Kidney epithelial cell (primary cell): ENCODE results near the gene IMMP2L. TPM values are rescaled to one million over a fixed set of nuclear protein-coding genes. Genes with fewer than 3 reads are reported as not detected.

ENCODE experiments used
- DNase-seq: peaks from one replicate; pipeline ENCODE4 v3.0.0-alpha.2; 2010; ENCODE audit warnings: low read depth
- H3K27me3 ChIP-seq: 2 replicates; pipeline ENCODE4 v1.6.0; 2011; ENCODE audit warnings: low read length; ENCODE audit not compliant: control insufficient read depth, insufficient read depth
- H3K36me3 ChIP-seq: 2 replicates; pipeline ENCODE4 v1.5.1; 2011; ENCODE audit warnings: low read length; ENCODE audit not compliant: control insufficient read depth, insufficient read depth
- H3K4me3 ChIP-seq: 2 replicates; pipeline ENCODE4 v1.5.1; 2011; ENCODE audit warnings: low read depth, mild to moderate bottlenecking, control low read depth, low read length
- CTCF ChIP-seq: IDR thresholded peaks from 2 replicates; pipeline ENCODE4 v1.5.1; 2011; ENCODE audit warnings: mild to moderate bottlenecking, moderate library complexity, low read length, control low read depth, inconsistent platforms; ENCODE audit not compliant: insufficient read depth, poor library complexity, severe bottlenecking
- total RNA-seq: library from RNA; depleted of rRNA; stranded (reverse); fragments of >200 nt; gene quantifications from 2 replicates; pipeline ENCODE4 v1.2.3, GENCODE V29; 2015

The IMMP2L gene
- total RNA-seq, 1 donor from 2014 or later, result 30.8 TPM

- H3K36me3 ChIP-seq, result no peaks in the 10 kb centered on the region
- no peak for DNase-seq
- TF ChIP-seq CTCF, result no peak
- H3K4me3 ChIP-seq, result no peak overlapping the region
- H3K27me3 ChIP-seq, result no peaks in the 10 kb centered on the region
Measured at GRCh38 chr7:110633313-110633712, 929.0 kb downstream of the IMMP2L start.

GRCh38 chr7:110626414-110626813, 935.9 kb downstream of the IMMP2L start:
- no peak for DNase-seq
- H3K27me3 ChIP-seq, result no peaks in the 10 kb centered on the region
- no peak overlapping the region for H3K4me3 ChIP-seq
- no peak for TF ChIP-seq CTCF
- H3K36me3 ChIP-seq, result no peaks in the 10 kb centered on the region

GRCh38 chr7:110625294-110625693, 937.0 kb downstream of the IMMP2L start:
- Histone ChIP-seq H3K27me3 (no peaks in the 10 kb centered on the region), H3K4me3 (no peak overlapping the region), H3K36me3 (no peaks in the 10 kb centered on the region)
- DNase-seq, result no peak
- TF ChIP-seq CTCF, result no peak

- no peaks in the 10 kb centered on the region for H3K27me3 ChIP-seq
- no peak for TF ChIP-seq CTCF
- no peak for DNase-seq
- no peak overlapping the region for H3K4me3 ChIP-seq
- no peaks in the 10 kb centered on the region for H3K36me3 ChIP-seq
Measured at GRCh38 chr7:110623436-110623835, 938.9 kb downstream of the IMMP2L start.

- no peaks in the 10 kb centered on the region for H3K36me3 ChIP-seq
- TF ChIP-seq CTCF, result no peak
- no peaks in the 10 kb centered on the region for H3K27me3 ChIP-seq
- H3K4me3 ChIP-seq, result no peak overlapping the region
- DNase-seq, result no peak
Measured at GRCh38 chr7:110621289-110621688, 941.0 kb downstream of the IMMP2L start.

- DNase-seq, result no peak
- TF ChIP-seq CTCF, result no peak
- no peaks in the 10 kb centered on the region for H3K27me3 ChIP-seq
- no peaks in the 10 kb centered on the region for H3K36me3 ChIP-seq
- H3K4me3 ChIP-seq, result no peak overlapping the region
Measured at GRCh38 chr7:110620110-110620735, 942.1 kb downstream of the IMMP2L start.
